Measurements from ENCODE around the gene MTMR10. TPM values are rescaled to one million over a fixed set of nuclear protein-coding genes. Genes with fewer than 3 reads are reported as not detected.

The MTMR10 gene
- total RNA-seq, 4 donors from 2014 or later: 36.6 to 63.4 (median 40.4) TPM

DNA sequence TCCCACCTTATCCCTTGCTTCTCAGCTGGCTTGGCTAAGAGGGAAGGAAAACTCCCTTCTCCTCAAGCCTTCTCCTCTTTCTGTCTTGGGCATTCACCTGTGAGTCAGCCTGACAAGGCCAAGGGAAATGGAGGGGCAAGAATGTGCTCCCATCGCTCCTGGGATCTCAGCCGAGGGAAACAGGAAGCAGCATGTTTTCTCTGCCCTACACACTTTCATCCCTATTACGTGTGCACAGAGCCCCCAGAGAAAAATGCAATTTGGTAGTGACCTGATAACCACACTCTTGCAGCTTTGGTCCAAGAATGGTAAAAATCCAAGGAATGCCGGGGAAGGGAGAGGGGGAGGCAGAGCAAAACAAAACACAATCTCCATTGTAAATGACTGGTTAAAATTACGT is 32.9 kb upstream of the MTMR10 start:
- Histone ChIP-seq H3K4me3 (no peak overlapping the region), H3K9me3 (no peaks in the 10 kb centered on the region), H3K27me3 (no peaks in the 10 kb centered on the region), H3K27ac (no peak overlapping the region), H3K36me3 (no peaks in the 10 kb centered on the region), H3K4me1 (no peaks in the 10 kb centered on the region)
- ATAC-seq (no peak), DNase-seq (no peak)
- TF ChIP-seq, protein P1, sequence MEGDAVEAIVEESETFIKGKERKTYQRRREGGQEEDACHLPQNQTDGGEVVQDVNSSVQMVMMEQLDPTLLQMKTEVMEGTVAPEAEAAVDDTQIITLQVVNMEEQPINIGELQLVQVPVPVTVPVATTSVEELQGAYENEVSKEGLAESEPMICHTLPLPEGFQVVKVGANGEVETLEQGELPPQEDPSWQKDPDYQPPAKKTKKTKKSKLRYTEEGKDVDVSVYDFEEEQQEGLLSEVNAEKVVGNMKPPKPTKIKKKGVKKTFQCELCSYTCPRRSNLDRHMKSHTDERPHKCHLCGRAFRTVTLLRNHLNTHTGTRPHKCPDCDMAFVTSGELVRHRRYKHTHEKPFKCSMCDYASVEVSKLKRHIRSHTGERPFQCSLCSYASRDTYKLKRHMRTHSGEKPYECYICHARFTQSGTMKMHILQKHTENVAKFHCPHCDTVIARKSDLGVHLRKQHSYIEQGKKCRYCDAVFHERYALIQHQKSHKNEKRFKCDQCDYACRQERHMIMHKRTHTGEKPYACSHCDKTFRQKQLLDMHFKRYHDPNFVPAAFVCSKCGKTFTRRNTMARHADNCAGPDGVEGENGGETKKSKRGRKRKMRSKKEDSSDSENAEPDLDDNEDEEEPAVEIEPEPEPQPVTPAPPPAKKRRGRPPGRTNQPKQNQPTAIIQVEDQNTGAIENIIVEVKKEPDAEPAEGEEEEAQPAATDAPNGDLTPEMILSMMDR (IDR thresholded peaks at IDR 0.05 in 4 of 5, conservative IDR thresholded peaks at IDR 0.05 in 1 of 5): no peak
- TF ChIP-seq POLR2A (IDR thresholded peaks at IDR 0.05): no peak
- intact Hi-C loops (cut with DNase I; ENCODE audit: low total_unique reads): no loop called here
- in situ Hi-C loops (cut with MboI; ENCODE audit: low sequenced_read_pairs in 4 of 4): no loop called here

DNA sequence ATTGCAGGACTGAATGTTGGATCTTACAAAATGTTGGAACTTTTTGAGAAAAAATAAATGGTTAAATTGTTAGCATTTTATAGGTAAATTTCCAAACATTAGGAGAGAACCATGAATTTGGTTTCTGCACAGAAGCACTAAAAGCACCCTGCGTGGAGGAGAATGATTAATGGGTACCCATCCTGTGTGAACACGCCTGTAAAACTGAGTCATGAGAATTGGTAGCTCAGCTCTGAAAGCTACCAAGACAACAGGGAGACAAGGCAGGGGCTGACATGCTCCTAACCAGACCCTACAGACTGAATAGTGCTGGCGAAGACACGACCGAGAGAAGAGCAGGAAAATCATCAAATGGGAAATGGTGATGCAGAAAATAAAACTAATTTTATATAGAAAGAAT is 32.4 kb upstream of the MTMR10 start:
- no peak for TF ChIP-seq POLR2A (IDR thresholded peaks at IDR 0.05)
- TF ChIP-seq, protein P1 (IDR thresholded peaks at IDR 0.05 in 4 of 5, conservative IDR thresholded peaks at IDR 0.05 in 1 of 5): no peak
- Histone ChIP-seq H3K36me3 (no peaks in the 10 kb centered on the region), H3K4me3 (no peak overlapping the region), H3K4me1 (no peaks in the 10 kb centered on the region), H3K9me3 (no peaks in the 10 kb centered on the region), H3K27me3 (no peaks in the 10 kb centered on the region), H3K27ac (no peak overlapping the region)
- in situ Hi-C loops (cut with MboI; ENCODE audit: low sequenced_read_pairs in 4 of 4) (no loop called here), intact Hi-C loops (cut with DNase I; ENCODE audit: low total_unique reads) (no loop called here)
- ATAC-seq: no peak
- DNase-seq: no peak

GRCh38 chr15:31021067-31021665 is 29.7 kb upstream of the MTMR10 start:
- H3K4me3 ChIP-seq: no peak overlapping the region
- ATAC-seq (no peak), DNase-seq (no peak)
- TF ChIP-seq, protein P1 (IDR thresholded peaks at IDR 0.05 in 4 of 5, conservative IDR thresholded peaks at IDR 0.05 in 1 of 5): no peak
- no peak for TF ChIP-seq POLR2A (IDR thresholded peaks at IDR 0.05)
- no peaks in the 10 kb centered on the region for H3K9me3 ChIP-seq
- H3K27ac ChIP-seq: no peak overlapping the region
- no peaks in the 10 kb centered on the region for H3K4me1 ChIP-seq
- intact Hi-C loops (cut with DNase I; ENCODE audit: low total_unique reads): no loop called here
- no peaks in the 10 kb centered on the region for H3K36me3 ChIP-seq
- in situ Hi-C loops (cut with MboI; ENCODE audit: low sequenced_read_pairs in 4 of 4): no loop called here
- no peaks in the 10 kb centered on the region for H3K27me3 ChIP-seq

- Histone ChIP-seq H3K4me1 (no peaks in the 10 kb centered on the region), H3K27ac (no peak overlapping the region), H3K27me3 (no peaks in the 10 kb centered on the region), H3K36me3 (no peaks in the 10 kb centered on the region), H3K9me3 (no peaks in the 10 kb centered on the region), H3K4me3 (no peak overlapping the region)
- in situ Hi-C loops (cut with MboI; ENCODE audit: low sequenced_read_pairs in 4 of 4) (no loop called here), intact Hi-C loops (cut with DNase I; ENCODE audit: low total_unique reads) (no loop called here)
- TF ChIP-seq, protein P1 (IDR thresholded peaks at IDR 0.05 in 4 of 5, conservative IDR thresholded peaks at IDR 0.05 in 1 of 5): no peak
- TF ChIP-seq POLR2A (IDR thresholded peaks at IDR 0.05): no peak
- ATAC-seq (no peak), DNase-seq (no peak)
Observed at GRCh38 chr15:31020542-31020941, 29.1 kb upstream of the MTMR10 start.

DNA sequence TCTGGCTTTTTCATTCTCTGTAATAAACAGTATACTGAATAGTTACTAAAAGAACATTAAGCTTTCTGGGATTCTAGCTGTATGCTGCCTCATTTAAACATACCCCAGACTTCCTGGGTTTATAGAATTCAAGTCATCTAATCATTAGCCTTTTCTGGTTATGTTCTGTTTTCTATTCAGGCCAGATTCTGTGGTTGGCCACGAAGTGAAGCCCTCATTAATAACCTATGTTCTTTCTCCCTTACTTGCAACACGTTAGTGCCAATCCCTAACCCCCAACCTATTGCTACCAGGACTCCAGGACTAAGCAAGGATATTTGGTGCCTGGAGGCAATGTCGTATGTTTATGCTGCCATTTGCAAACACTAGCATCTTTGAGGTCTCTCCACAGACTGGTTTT is 28.6 kb upstream of the MTMR10 start:
- Histone ChIP-seq H3K36me3 (no peaks in the 10 kb centered on the region), H3K27me3 (no peaks in the 10 kb centered on the region), H3K9me3 (no peaks in the 10 kb centered on the region), H3K27ac (no peak overlapping the region), H3K4me1 (no peaks in the 10 kb centered on the region), H3K4me3 (no peak overlapping the region)
- in situ Hi-C loops (cut with MboI; ENCODE audit: low sequenced_read_pairs in 4 of 4): no loop called here
- intact Hi-C loops (cut with DNase I; ENCODE audit: low total_unique reads): no loop called here
- ATAC-seq (no peak), DNase-seq (no peak)
- no peak for TF ChIP-seq POLR2A (IDR thresholded peaks at IDR 0.05)
- TF ChIP-seq, protein P1 (IDR thresholded peaks at IDR 0.05 in 4 of 5, conservative IDR thresholded peaks at IDR 0.05 in 1 of 5): no peak

Measured in gastrocnemius medialis (tissue), 4 donors.